AG09319 (cell line): Measurements from ENCODE around the gene GRK1.

Source experiments
- DNase-seq: peaks from one replicate; pipeline ENCODE4 v3.0.0-alpha.2; 2010; ENCODE audit warnings: low read depth; ENCODE audit errors: extremely low read depth
- CTCF ChIP-seq: IDR thresholded peaks from 2 replicates; pipeline ENCODE4 v1.5.1; 2011; ENCODE audit warnings: low read depth, mild to moderate bottlenecking, inconsistent platforms, low read length, moderate library complexity

Gene GRK1

GRCh38 chr13:113641426-113641825, 25.6 kb upstream of the GRK1 start:
- DNase-seq, result no peak
- no peak for TF ChIP-seq CTCF

- TF ChIP-seq CTCF, result no peak
- no peak for DNase-seq
Measured at GRCh38 chr13:113642563-113642962, 24.5 kb upstream of the GRK1 start.

GRCh38 chr13:113643593-113643992, 23.4 kb upstream of the GRK1 start:
- no peak for DNase-seq
- no peak for TF ChIP-seq CTCF

GRCh38 chr13:113644800-113645199, 22.2 kb upstream of the GRK1 start:
- DNase-seq, result no peak

GRCh38 chr13:113645329-113645728, 21.7 kb upstream of the GRK1 start:
- DNase-seq, result no peak

More at GRCh38 chr13:113644800-113645199, 22.2 kb upstream of the GRK1 start:
- TF ChIP-seq CTCF, result no peak

GRCh38 chr13:113646376-113646775, 20.6 kb upstream of the GRK1 start:
- DNase-seq, result no peak

More at GRCh38 chr13:113645329-113645728, 21.7 kb upstream of the GRK1 start:
- TF ChIP-seq CTCF, result no peak

GRCh38 chr13:113646921-113647340, 20.1 kb upstream of the GRK1 start:
- DNase-seq, result no peak
- TF ChIP-seq CTCF, result no peak

More at GRCh38 chr13:113646376-113646775, 20.6 kb upstream of the GRK1 start:
- TF ChIP-seq CTCF, result no peak
